Cardiac muscle cell (in vitro differentiated cells and primary cell): ENCODE results near the gene RAP1GDS1. TPM values are rescaled to one million over a fixed set of nuclear protein-coding genes. Genes with fewer than 3 reads are reported as not detected.

ENCODE experiments used
- DNase-seq, 2 donors: peaks; one replicate each; pipeline versions ENCODE4 v3.0.0 to v3.0.0-alpha.2; 2010 to 2017; ENCODE audit warnings: low read depth in 1 of 2, low spot score in 1 of 2
- H3K27ac ChIP-seq: fragments of 200-600 bp; sonication (generic); 2 replicates; pipeline ENCODE4 v1.5.1; 2016
- H3K27me3 ChIP-seq: fragments of 200-600 bp; sonication (generic); 2 replicates; pipeline ENCODE4 v1.6.0; 2016; ENCODE audit warnings: control low read depth
- H3K36me3 ChIP-seq: fragments of 200-600 bp; sonication (generic); 2 replicates; pipeline ENCODE4 v1.5.1; 2016; ENCODE audit warnings: control low read depth
- H3K4me1 ChIP-seq: fragments of 200-600 bp; sonication (generic); 2 replicates; pipeline ENCODE4 v1.8.1; 2017; ENCODE audit warnings: low read depth, mild to moderate bottlenecking, mixed run types
- H3K4me3 ChIP-seq: fragments of 200-600 bp; sonication (generic); 2 replicates; pipeline ENCODE4 v1.5.1; 2016; ENCODE audit warnings: mild to moderate bottlenecking
- H3K9me3 ChIP-seq: fragments of 200-600 bp; sonication (generic); 2 replicates; pipeline ENCODE4 v1.5.1; 2017; ENCODE audit warnings: low read depth, mild to moderate bottlenecking, control low read depth
- polyA plus RNA-seq: library from polyadenylated mRNA; unstranded; fragments of >200 nt; fragmentation: Nextera tagmentation; extraction: Ambion mirVana; gene quantifications from 2 replicates; pipeline ENCODE4 v1.2.1, GENCODE V29; 2016
- total RNA-seq: library from RNA; depleted of rRNA; stranded (reverse); fragments of >200 nt; gene quantifications from 2 replicates; pipeline ENCODE4 v1.2.3, GENCODE V29; 2016
- TF ChIP-seq, protein P1 (sequence below): IDR thresholded peaks from 2 replicates; pipeline ENCODE4 v1.5.1; 2012; ENCODE audit warnings: low read depth, mild to moderate bottlenecking, low read length

RAP1GDS1 gene
- total and polyA plus RNA-seq, 2 experiments from 2014 or later, result 34.8 to 42.8 TPM

GRCh38 chr4:98480535-98480934, 219.4 kb downstream of the RAP1GDS1 start:
- DNase-seq, result no peak
- H3K4me1 ChIP-seq, result no peaks in the 10 kb centered on the region
- no peaks in the 10 kb centered on the region for H3K9me3 ChIP-seq
- no peak overlapping the region for H3K27ac ChIP-seq
- H3K4me3 ChIP-seq, result no peak overlapping the region
- TF ChIP-seq, protein P1, sequence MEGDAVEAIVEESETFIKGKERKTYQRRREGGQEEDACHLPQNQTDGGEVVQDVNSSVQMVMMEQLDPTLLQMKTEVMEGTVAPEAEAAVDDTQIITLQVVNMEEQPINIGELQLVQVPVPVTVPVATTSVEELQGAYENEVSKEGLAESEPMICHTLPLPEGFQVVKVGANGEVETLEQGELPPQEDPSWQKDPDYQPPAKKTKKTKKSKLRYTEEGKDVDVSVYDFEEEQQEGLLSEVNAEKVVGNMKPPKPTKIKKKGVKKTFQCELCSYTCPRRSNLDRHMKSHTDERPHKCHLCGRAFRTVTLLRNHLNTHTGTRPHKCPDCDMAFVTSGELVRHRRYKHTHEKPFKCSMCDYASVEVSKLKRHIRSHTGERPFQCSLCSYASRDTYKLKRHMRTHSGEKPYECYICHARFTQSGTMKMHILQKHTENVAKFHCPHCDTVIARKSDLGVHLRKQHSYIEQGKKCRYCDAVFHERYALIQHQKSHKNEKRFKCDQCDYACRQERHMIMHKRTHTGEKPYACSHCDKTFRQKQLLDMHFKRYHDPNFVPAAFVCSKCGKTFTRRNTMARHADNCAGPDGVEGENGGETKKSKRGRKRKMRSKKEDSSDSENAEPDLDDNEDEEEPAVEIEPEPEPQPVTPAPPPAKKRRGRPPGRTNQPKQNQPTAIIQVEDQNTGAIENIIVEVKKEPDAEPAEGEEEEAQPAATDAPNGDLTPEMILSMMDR, result no peak
- no peaks in the 10 kb centered on the region for H3K27me3 ChIP-seq
- no peaks in the 10 kb centered on the region for H3K36me3 ChIP-seq

GRCh38 chr4:98481167-98481566, 220.0 kb downstream of the RAP1GDS1 start:
- Histone ChIP-seq H3K27me3 (no peaks in the 10 kb centered on the region), H3K27ac (no peak overlapping the region), H3K4me1 (no peaks in the 10 kb centered on the region), H3K9me3 (no peaks in the 10 kb centered on the region), H3K4me3 (no peak overlapping the region), H3K36me3 (no peaks in the 10 kb centered on the region)
- TF ChIP-seq, protein P1, result no peak
- no peak for DNase-seq

DNA sequence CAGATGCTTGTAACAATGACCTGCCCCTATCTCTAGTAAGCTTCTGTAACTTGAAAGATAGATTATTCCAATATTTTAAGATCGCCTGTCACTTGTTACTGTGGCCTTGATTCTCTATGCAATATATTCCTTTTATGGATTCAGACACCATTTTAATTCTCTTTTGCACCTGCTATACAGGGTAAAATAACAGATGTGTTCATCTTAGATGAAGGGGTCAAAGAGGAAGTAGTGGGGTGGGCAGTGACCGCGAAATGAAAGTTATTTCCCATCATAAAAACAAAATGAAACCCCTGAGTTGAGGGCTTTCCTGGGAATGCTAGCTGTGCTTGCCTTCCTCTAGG, 221.3 kb downstream of the RAP1GDS1 start:
- Histone ChIP-seq H3K4me3 (no peak overlapping the region), H3K27ac (no peak overlapping the region), H3K27me3 (no peaks in the 10 kb centered on the region), H3K9me3 (no peaks in the 10 kb centered on the region), H3K36me3 (no peaks in the 10 kb centered on the region), H3K4me1 (no peaks in the 10 kb centered on the region)
- TF ChIP-seq, protein P1, result no peak
- DNase-seq, result no peak

DNA sequence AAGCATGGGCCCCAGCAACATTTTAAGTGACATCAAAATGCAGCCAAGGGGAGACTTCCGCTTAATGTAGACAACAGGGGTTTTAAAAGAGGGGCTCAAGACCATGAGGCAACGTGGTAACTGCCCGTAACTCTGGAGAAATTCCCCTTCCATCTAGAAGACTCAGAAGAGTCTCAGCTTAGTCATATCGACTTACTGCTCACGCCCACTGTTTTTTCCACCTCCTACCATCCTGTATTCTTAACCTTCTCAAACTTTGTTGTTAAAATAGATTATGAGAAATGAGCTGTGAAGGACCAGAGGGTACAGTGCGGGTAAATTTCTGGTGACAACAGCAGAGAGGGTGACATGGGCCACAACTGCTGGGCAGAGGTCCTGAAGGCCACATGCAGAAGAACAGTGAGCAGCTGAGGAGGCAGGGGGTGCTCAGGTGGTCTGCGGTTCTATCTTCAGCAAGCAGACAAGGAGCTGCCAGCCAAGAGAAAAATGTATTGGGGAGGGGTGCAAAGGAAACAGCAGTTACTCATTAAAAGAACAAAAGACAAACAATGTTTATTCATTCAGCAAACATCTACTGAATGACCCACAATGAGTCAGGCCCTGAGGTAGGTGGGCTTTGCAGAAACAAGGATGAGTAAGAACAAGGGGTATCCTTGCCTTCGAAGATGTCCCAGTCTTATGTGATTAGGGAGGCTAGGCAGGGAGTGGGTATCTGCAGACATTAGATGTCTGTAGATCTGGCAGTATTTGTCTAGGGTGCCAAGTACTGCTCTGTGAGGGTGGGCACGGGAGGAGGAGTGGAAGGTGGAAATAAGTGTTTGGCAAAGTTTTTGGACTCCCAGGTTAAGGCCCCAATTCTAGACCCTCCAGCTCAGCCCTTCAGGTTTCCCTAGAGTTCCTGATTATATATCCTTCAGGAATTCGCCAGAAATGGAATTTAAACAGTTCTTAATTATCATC, 221.9 kb downstream of the RAP1GDS1 start:
- no peaks in the 10 kb centered on the region for H3K9me3 ChIP-seq
- no peak for DNase-seq
- H3K36me3 ChIP-seq, result no peaks in the 10 kb centered on the region
- no peaks in the 10 kb centered on the region for H3K4me1 ChIP-seq
- no peak overlapping the region for H3K27ac ChIP-seq
- no peaks in the 10 kb centered on the region for H3K27me3 ChIP-seq
- no peak overlapping the region for H3K4me3 ChIP-seq
- TF ChIP-seq, protein P1, result no peak

GRCh38 chr4:98484031-98484430, 222.8 kb downstream of the RAP1GDS1 start:
- TF ChIP-seq, protein P1, result no peak
- Histone ChIP-seq H3K4me3 (no peak overlapping the region), H3K27ac (no peak overlapping the region), H3K9me3 (no peaks in the 10 kb centered on the region), H3K27me3 (no peaks in the 10 kb centered on the region), H3K36me3 (no peaks in the 10 kb centered on the region), H3K4me1 (no peaks in the 10 kb centered on the region)
- no peak for DNase-seq
